Astrocyte of the hippocampus (primary cell): ENCODE data around the gene LCA5.
"Not testable (repeated sequence)": the region's sequence is repeated elsewhere in the genome, so short reads cannot be mapped to it uniquely, and the experiment has no call there.

Source experiments
- DNase-seq: peaks from one replicate; pipeline ENCODE4 v3.0.0; 2011; ENCODE audit warnings: low read depth, low spot score

Gene LCA5

GRCh38 chr6:79536954-79537747, at the start of gene LCA5:
Gene LCA5, minus strand, starts transcription at chr6:79537430. Its CDS starts 18,536 bp downstream, at chr6:79518894.
- DNase-seq, result peak; percentile 98

GRCh38 chr6:79586548-79586947, 49.3 kb upstream of the LCA5 start:
- DNase-seq, result peak; percentile 30

- no peak for DNase-seq
Measured at GRCh38 chr6:79584332-79584731, 47.1 kb upstream of the LCA5 start.

GRCh38 chr6:79577926-79578325, 40.7 kb upstream of the LCA5 start:
- not testable (repeated sequence) for DNase-seq

- DNase-seq, result peak; percentile 81
Measured at GRCh38 chr6:79574630-79575225, 37.5 kb upstream of the LCA5 start.

DNA sequence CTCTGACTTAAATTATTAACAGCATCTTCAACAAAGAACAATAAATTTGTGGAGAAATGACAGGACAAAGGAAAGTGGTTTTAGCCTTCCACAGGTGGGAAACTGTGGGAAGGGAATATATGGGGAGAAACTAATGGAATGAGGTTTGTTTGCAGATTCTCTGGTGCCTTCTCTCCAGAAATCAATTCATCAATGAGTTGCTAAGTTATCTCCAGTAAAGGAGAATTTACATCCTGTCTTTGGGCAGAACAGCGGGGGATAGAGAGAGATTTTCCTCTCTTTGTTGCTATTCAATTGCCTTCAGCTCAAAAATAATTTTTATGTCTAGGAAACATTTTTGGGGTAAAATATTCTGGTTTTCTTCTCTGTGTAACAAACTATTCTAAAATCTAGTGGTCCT, 36.9 kb upstream of the LCA5 start:
- DNase-seq, result no peak

DNA sequence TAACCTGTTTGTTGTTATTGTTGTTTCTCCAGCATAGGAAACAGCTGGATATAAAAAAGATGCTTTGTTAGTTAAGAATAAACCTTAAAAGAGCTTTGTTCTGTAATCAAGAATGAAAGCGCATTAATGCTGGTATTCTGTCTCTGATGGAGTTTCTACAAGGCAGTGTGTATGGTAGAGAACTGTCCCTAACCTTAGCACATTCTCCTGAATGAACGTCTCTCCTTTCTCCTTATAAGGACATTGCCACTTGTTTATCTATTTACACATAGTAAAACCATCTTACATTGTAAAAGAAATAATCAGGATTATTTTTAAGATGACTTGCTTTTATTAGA, 33.8 kb upstream of the LCA5 start:
- DNase-seq, result no peak

- DNase-seq, result peak; percentile 62
Measured at GRCh38 chr6:79570129-79571029, 33.1 kb upstream of the LCA5 start.

DNA sequence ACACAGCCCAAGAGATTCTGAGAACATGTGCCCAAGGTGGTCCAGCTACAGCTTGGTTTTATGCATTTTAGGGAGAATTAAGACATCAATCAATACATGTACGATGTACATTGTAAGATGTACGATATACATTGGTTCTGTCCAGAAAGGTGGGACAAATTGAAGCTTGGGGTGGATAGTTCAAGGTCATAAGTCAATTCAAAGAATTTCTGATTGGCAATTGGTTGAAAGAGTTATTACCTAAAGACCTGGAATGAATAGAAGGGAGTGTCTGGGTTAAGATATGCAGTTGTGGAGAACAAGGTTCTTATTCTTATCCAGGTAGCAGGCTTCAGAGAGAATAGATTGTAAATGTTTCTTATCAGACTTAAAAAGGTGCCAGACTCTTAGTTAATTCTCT, 31.8 kb upstream of the LCA5 start:
- DNase-seq, result no peak

DNA sequence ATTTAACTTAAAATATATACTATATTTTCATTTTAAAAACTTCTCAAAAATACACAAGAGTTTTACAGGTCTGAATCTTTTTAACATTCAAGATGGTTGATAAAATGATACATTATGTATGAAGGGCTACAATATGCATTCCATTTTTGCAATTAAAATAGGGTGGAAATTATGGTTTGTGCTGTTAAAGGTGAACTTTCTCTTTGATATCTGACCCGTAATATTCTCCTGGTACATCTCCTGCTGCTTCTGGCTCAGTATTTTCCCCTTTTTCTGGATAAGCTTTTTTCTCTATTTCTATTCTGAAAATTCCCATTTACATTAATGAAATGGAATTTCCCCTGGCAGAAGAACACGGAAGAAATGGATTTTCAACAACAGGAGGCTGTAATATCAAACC, 27.4 kb upstream of the LCA5 start:
- no peak for DNase-seq

GRCh38 chr6:79559706-79560105, 22.5 kb upstream of the LCA5 start:
- DNase-seq, result no peak

DNA sequence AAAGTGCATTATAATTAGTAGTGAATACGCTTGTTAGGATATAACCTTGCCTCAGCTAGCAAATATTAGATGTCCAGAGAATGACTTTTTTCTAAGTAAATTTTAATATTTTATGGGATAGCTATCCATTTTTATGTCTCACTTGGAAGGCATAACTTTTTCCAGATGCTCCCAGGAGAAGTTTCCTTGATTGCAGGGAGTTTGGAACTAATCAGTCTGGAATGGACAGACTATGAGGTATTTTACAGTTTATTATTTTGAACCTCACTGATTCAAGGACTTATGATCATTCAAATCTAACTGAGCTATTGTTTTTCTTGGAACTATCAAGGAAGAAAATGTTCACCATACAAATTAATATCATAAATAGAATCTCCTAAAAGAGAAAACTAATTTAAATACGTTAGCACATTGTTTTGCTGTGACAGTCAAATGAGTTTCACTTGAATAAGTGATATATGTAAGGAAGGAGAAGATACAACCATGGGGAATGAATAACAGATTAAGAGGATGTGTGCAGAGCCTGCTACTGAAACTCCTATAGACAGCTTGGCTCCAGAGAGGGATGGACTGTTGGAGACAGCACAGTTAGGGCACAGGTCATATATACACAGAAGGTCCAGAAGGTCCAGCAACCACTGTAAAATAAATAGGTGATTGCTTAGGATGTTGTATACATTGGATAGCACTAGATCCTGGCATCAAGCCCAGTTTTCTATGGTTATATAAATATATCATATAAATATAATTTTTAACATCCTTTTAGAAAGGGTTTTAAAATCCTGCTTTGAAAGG, 20.6 kb upstream of the LCA5 start:
- DNase-seq, result no peak

DNA sequence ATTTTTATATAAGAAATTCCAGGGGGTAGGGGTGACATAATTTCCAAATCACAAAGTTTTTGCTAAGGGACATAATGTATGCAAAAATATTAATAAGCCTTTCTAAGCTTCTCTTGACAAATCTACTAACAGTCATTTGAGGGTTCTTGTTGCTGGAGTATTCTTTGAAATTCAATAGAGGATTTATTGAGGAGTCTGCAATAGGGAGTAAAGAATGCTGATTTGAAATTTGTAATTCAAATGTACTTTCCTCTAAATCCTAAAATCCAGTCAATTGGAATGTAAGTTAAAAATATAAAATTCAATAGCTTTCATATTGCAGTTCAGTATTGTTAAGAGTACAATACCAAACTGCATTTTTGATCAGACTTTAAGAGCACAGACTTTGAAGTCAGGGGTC, 17.1 kb upstream of the LCA5 start:
- DNase-seq, result no peak

DNA sequence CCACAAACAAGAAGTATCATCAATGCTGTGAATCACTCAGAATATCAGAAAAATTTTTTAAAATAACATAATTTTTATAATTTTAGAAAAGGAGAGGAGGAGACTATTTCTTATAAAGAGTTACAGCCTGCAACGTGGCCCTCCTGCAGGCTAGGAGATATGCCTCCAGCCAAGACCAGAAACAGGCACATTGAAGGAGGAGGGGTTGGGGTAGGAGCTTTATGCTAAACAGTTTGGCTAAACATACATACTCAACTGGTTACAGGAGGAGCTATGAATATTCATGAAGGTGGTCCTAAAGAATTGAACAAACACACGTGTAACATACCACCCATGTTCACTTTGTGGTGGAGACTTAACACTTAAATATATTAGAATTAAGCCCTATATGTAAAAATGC, 14.2 kb upstream of the LCA5 start:
- no peak for DNase-seq

DNA sequence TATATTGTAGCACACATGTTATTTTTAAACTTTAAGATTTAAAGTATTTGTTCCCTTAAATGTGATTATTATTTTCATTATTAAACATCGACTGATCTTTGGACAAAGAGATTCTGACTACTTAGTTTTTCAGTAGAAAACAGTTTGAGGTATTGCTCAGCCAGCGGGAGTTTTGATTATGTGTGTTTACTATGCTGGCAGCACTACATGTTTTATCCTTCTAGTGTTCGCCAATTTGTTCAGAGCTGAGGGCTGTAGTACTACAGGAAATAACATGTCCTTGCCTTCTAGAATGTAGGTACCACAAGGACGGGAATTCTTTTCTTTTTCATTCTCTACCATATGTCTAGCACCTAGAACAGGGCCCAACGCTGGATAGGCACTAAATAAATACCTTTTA, 11.1 kb upstream of the LCA5 start:
- no peak for DNase-seq

GRCh38 chr6:79546186-79546585, 9.0 kb upstream of the LCA5 start:
- peak; percentile 71 for DNase-seq

- DNase-seq, result peak; percentile 97
Measured at GRCh38 chr6:79544939-79545450, 7.8 kb upstream of the LCA5 start.

DNA sequence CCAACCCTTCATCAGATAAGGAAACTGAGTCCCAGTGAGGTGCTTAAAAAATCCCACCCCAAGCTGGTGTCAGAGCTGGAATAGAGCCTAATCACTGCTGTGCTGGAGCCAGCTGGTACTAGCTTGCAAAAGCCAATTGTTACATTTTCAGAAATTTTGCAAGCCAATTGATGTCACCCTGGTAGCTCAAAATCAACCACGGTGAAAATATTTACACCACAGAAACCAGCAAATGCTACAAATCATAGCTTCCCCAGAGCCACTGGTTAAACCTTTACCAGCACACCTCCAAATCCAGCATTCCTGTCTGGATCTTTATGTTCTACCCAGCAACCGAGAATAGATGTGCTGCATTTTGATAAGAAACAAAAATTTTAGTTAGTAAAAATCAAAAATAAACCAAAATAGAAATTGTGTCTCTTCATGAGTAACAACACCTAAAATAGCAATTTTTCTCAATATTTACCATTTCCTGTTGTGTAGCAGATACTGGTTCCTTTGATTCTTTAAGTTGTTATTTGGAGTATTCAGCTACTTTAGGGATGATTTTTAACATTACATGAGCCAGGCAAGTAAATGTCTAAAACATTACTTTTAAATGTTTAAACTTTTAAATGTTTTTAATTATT, 7.2 kb upstream of the LCA5 start:
- DNase-seq, result peak; percentile 82

DNA sequence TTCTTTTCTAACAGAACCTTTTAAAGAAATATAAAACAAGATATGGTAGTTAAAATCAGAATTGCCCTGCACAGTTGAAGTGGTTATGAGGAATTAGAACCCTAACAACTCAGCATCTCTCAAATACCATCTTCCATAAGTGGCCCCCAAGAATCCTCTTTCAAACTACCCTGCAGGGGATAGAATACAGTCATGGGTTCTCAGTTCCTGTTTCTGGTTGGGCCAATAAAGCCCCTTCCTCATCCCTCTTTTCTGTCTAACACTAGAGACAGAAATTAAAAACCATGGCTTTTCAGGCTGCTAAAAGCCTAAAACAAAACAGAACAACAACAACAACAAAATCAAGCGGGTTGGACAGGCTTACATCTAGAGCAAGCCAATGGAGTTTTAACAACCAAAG, 6.7 kb upstream of the LCA5 start:
- DNase-seq, result no peak

DNA sequence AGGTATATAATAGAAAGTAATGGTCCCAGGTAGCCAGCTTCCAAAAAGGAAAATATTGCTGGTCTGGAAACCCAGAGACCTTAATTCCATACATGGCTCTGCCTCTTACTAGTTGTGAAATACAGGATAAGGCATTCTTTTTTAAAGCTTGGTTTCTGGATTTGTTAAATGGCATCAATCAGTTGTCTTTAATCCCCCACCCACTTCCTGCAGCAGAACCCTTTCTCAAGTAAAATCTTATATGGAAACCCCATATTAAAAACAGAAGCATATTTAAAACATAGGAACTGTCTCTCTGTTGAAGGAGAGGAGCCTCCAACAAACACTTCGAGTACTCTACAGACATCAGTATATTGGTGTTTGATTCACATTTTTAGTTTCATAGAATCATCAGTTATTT, 6.2 kb upstream of the LCA5 start:
- DNase-seq, result no peak
